ENCODE results near the gene RNF220. TPM values are rescaled to one million over a fixed set of nuclear protein-coding genes. Genes with fewer than 3 reads are reported as not detected.

RNF220 gene
- total RNA-seq, 2 donors from 2014 or later: 53.3 to 62.0 TPM

GRCh38 chr1:44460107-44460882 lies 55.2 kb downstream of the RNF220 start:
- intact Hi-C loops (cut with DNase I): no loop called here
- no peaks in the 10 kb centered on the region for H3K4me1 ChIP-seq
- H3K9me3 ChIP-seq: no peaks in the 10 kb centered on the region
- TF ChIP-seq CTCF (IDR thresholded peaks at IDR 0.05): no peak
- no peak for DNase-seq
- H3K27me3 ChIP-seq: no peaks in the 10 kb centered on the region
- no peak overlapping the region for H3K4me3 ChIP-seq
- H3K9ac ChIP-seq (ENCODE audit: low read depth in 2 of 2, low read length in 2 of 2): no peak overlapping the region
- no peak overlapping the region for H3K27ac ChIP-seq
- H3K36me3 ChIP-seq: no peaks in the 10 kb centered on the region

- no peak for DNase-seq
- intact Hi-C loops (cut with DNase I): no loop called here
- no peak overlapping the region for H3K27ac ChIP-seq
- no peaks in the 10 kb centered on the region for H3K27me3 ChIP-seq
- no peaks in the 10 kb centered on the region for H3K9me3 ChIP-seq
- H3K4me1 ChIP-seq: no peaks in the 10 kb centered on the region
- TF ChIP-seq CTCF (IDR thresholded peaks at IDR 0.05): no peak
- H3K9ac ChIP-seq (ENCODE audit: low read depth in 2 of 2, low read length in 2 of 2): no peak overlapping the region
- no peaks in the 10 kb centered on the region for H3K36me3 ChIP-seq
- no peak overlapping the region for H3K4me3 ChIP-seq
Measured at GRCh38 chr1:44464361-44464760, 59.3 kb downstream of the RNF220 start.

GRCh38 chr1:44467566-44467965 lies 62.5 kb downstream of the RNF220 start:
- Histone ChIP-seq H3K36me3 (no peaks in the 10 kb centered on the region), H3K4me1 (no peaks in the 10 kb centered on the region), H3K27me3 (no peaks in the 10 kb centered on the region), H3K4me3 (no peak overlapping the region), H3K9ac (ENCODE audit: low read depth in 2 of 2, low read length in 2 of 2) (no peak overlapping the region), H3K27ac (no peak overlapping the region), H3K9me3 (no peaks in the 10 kb centered on the region)
- no peak for DNase-seq
- TF ChIP-seq CTCF (IDR thresholded peaks at IDR 0.05): no peak
- intact Hi-C loops (cut with DNase I): no loop called here

- no peak for DNase-seq
- TF ChIP-seq CTCF (IDR thresholded peaks at IDR 0.05): no peak
- Histone ChIP-seq H3K36me3 (no peaks in the 10 kb centered on the region), H3K4me1 (no peaks in the 10 kb centered on the region), H3K4me3 (no peak overlapping the region), H3K27ac (no peak overlapping the region), H3K9me3 (no peaks in the 10 kb centered on the region), H3K9ac (ENCODE audit: low read depth in 2 of 2, low read length in 2 of 2) (no peak overlapping the region), H3K27me3 (no peaks in the 10 kb centered on the region)
- intact Hi-C loops (cut with DNase I): no loop called here
Measured at GRCh38 chr1:44471911-44472453, 66.9 kb downstream of the RNF220 start.

GRCh38 chr1:44472620-44473525 lies 67.8 kb downstream of the RNF220 start:
- H3K36me3 ChIP-seq: no peaks in the 10 kb centered on the region
- H3K9me3 ChIP-seq: no peaks in the 10 kb centered on the region
- no peaks in the 10 kb centered on the region for H3K27me3 ChIP-seq
- TF ChIP-seq CTCF (IDR thresholded peaks at IDR 0.05): no peak
- H3K27ac ChIP-seq: no peak overlapping the region
- no peaks in the 10 kb centered on the region for H3K4me1 ChIP-seq
- H3K9ac ChIP-seq (ENCODE audit: low read depth in 2 of 2, low read length in 2 of 2): no peak overlapping the region
- no peak overlapping the region for H3K4me3 ChIP-seq
- intact Hi-C loops (cut with DNase I): no loop called here
- no peak for DNase-seq

All from colonic mucosa (tissue), 4 donors.